H9 (cell line): ENCODE measurements around the gene WASHC2A. TPM values are rescaled to one million over a fixed set of nuclear protein-coding genes. Genes with fewer than 3 reads are reported as not detected.
"Not testable (repeated sequence)": the region's sequence is repeated elsewhere in the genome, so short reads cannot be mapped to it uniquely, and the experiment has no call there.

Source experiments
- DNase-seq: peaks from one replicate; pipeline ENCODE4 v3.0.0-alpha.2; 2017
- H2AFZ ChIP-seq: one replicate; pipeline ENCODE4 v1.6.1; 2013; ENCODE audit warnings: mild to moderate bottlenecking, low read length, control low read depth, moderate library complexity
- H2AK5ac ChIP-seq: 2 replicates; pipeline ENCODE4 v1.6.1; 2013; ENCODE audit warnings: low read length, control low read depth, mixed read lengths; ENCODE audit not compliant: insufficient read length
- H2BK120ac ChIP-seq: one replicate; pipeline ENCODE4 v1.6.1; 2013; ENCODE audit warnings: low read depth, mild to moderate bottlenecking, low read length, control low read depth, inconsistent platforms; ENCODE audit not compliant: poor library complexity, severe bottlenecking
- H2BK12ac ChIP-seq: 2 replicates; pipeline ENCODE4 v1.6.1; 2013; ENCODE audit warnings: low read length, control low read depth, mixed read lengths, low read depth; ENCODE audit not compliant: insufficient read length
- H2BK15ac ChIP-seq: 2 replicates; pipeline ENCODE4 v1.6.1; 2013; ENCODE audit warnings: low read depth, low read length, control low read depth
- H2BK20ac ChIP-seq: one replicate; pipeline ENCODE4 v1.6.1; 2013; ENCODE audit warnings: low read depth, mild to moderate bottlenecking, low read length, control low read depth, inconsistent platforms; ENCODE audit not compliant: poor library complexity, severe bottlenecking
- H2BK5ac ChIP-seq: 2 replicates; pipeline ENCODE4 v1.6.1; 2013; ENCODE audit warnings: low read length, control low read depth, mixed read lengths; ENCODE audit not compliant: insufficient read length
- H3K14ac ChIP-seq: 2 replicates; pipeline ENCODE4 v1.6.1; 2013; ENCODE audit warnings: low read length, control low read depth; ENCODE audit not compliant: insufficient read depth
- H3K18ac ChIP-seq: 2 replicates; pipeline ENCODE4 v1.6.1; 2013; ENCODE audit warnings: low read depth, mild to moderate bottlenecking, mixed read lengths, low read length, control low read depth; ENCODE audit not compliant: insufficient read length
- H3K23ac ChIP-seq: 2 replicates; pipeline ENCODE4 v1.6.1; 2013; ENCODE audit warnings: low read length, control low read depth, mixed read lengths, low read depth; ENCODE audit not compliant: insufficient read length
- H3K23me2 ChIP-seq: 2 replicates; pipeline ENCODE4 v1.6.1; 2013; ENCODE audit warnings: low read depth, mild to moderate bottlenecking, mixed read lengths, low read length, control low read depth; ENCODE audit not compliant: insufficient read length, poor library complexity, severe bottlenecking
- H3K27ac ChIP-seq: 2 replicates; pipeline ENCODE4 v1.5.1; 2013; ENCODE audit warnings: low read length, control low read depth, mixed read lengths, low read depth; ENCODE audit not compliant: insufficient read length
- H3K27me3 ChIP-seq: 2 replicates; pipeline ENCODE4 v1.6.1; 2013; ENCODE audit warnings: low read length, control low read depth, inconsistent platforms; ENCODE audit not compliant: insufficient read depth
- H3K4ac ChIP-seq: 2 replicates; pipeline ENCODE4 v1.6.1; 2013; ENCODE audit warnings: low read depth, mild to moderate bottlenecking, control low read depth, inconsistent platforms, low read length, moderate library complexity
- H3K4me1 ChIP-seq: 2 replicates; pipeline ENCODE4 v1.6.1; 2013; ENCODE audit warnings: low read length, control low read depth, inconsistent platforms; ENCODE audit not compliant: insufficient read depth
- H3K4me2 ChIP-seq: 2 replicates; pipeline ENCODE4 v1.6.1; 2013; ENCODE audit warnings: low read length, control low read depth, mixed read lengths; ENCODE audit not compliant: insufficient read length, insufficient read depth
- H3K56ac ChIP-seq: 2 replicates; pipeline ENCODE4 v1.6.1; 2013; ENCODE audit warnings: low read depth, mild to moderate bottlenecking, mixed read lengths, low read length, control low read depth; ENCODE audit not compliant: insufficient read length
- H3K79me1 ChIP-seq: 2 replicates; pipeline ENCODE4 v1.6.1; 2013; ENCODE audit warnings: low read depth, mild to moderate bottlenecking, moderate library complexity, low read length, control low read depth, inconsistent platforms; ENCODE audit not compliant: insufficient read depth, poor library complexity, severe bottlenecking
- H3K79me2 ChIP-seq: 2 replicates; pipeline ENCODE4 v1.6.1; 2013; ENCODE audit warnings: low read length, control low read depth, inconsistent platforms; ENCODE audit not compliant: insufficient read depth
- H3K9ac ChIP-seq: 2 replicates; pipeline ENCODE4 v1.6.1; 2013; ENCODE audit warnings: low read length, control low read depth, mixed read lengths; ENCODE audit not compliant: insufficient read length; ENCODE audit errors: extremely low read depth
- H3K9me3 ChIP-seq: one replicate; pipeline ENCODE4 v1.6.1; 2013; ENCODE audit warnings: low read depth, low read length, inconsistent platforms; ENCODE audit not compliant: control insufficient read depth
- H3T11ph ChIP-seq: one replicate; pipeline ENCODE4 v1.6.1; 2013; ENCODE audit warnings: mild to moderate bottlenecking, low read length, control low read depth, inconsistent platforms
- H4K20me1 ChIP-seq: one replicate; pipeline ENCODE4 v1.6.1; 2013; ENCODE audit not compliant: control insufficient read depth, insufficient read length, insufficient read depth
- H4K5ac ChIP-seq: 2 replicates; pipeline ENCODE4 v1.6.1; 2013; ENCODE audit warnings: low read depth, mild to moderate bottlenecking, mixed read lengths, low read length, control low read depth; ENCODE audit not compliant: insufficient read length
- H4K8ac ChIP-seq: replicated peaks from 2 replicates; pipeline ENCODE4 v1.6.1; 2013; ENCODE audit warnings: low read length, control low read depth, mixed read lengths, low read depth; ENCODE audit not compliant: insufficient read length
- H4K91ac ChIP-seq: 2 replicates; pipeline ENCODE4 v1.6.1; 2013; ENCODE audit warnings: low read depth, mild to moderate bottlenecking, moderate library complexity, mixed read lengths, low read length, control low read depth; ENCODE audit not compliant: insufficient read length
- H3K27ac Mint-ChIP-seq, 3 experiments: 2 replicates in 2 of 3; 3 replicates in 1 of 3; pipeline ENCODE4 v1.8.0; 2020 to 2021; ENCODE audit warnings: mixed read lengths in 3 of 3, mild to moderate bottlenecking in 1 of 3, moderate library complexity in 1 of 3
- H3K27me3 Mint-ChIP-seq: 2 replicates; pipeline ENCODE4 v1.8.0; 2021; ENCODE audit warnings: low read depth, mild to moderate bottlenecking, moderate library complexity, mixed read lengths
- H3K36me3 Mint-ChIP-seq, 3 experiments: 2 replicates in 2 of 3; 3 replicates in 1 of 3; pipeline ENCODE4 v1.8.0; 2020 to 2021; ENCODE audit warnings: low read depth in 3 of 3, mixed read lengths in 3 of 3; ENCODE audit not compliant: insufficient read depth in 1 of 3
- H3K4me1 Mint-ChIP-seq, 2 experiments: 2 replicates each; pipeline ENCODE4 v1.8.0; 2020; ENCODE audit warnings: mixed read lengths in 2 of 2
- H3K4me3 Mint-ChIP-seq, 2 experiments: 2 replicates in 1 of 2; 3 replicates in 1 of 2; pipeline ENCODE4 v1.8.0; 2020 to 2021; ENCODE audit warnings: mild to moderate bottlenecking in 2 of 2, mixed read lengths in 2 of 2, moderate library complexity in 1 of 2
- H3K9me3 Mint-ChIP-seq, 2 experiments: 2 replicates in 1 of 2; 3 replicates in 1 of 2; pipeline ENCODE4 v1.8.0; 2020; ENCODE audit warnings: mild to moderate bottlenecking in 2 of 2, mixed read lengths in 2 of 2, moderate library complexity in 1 of 2
- WGBS: extraction: QIAGEN DNeasy Blood & Tissue Kit; methylation state at CpG from one replicate; pipeline ENCODE4 v1.1.7; 2013; ENCODE audit warnings: missing lambda C conversion rate, low lambda C conversion rate, mixed read lengths; ENCODE audit not compliant: insufficient read length; ENCODE audit errors: extremely low coverage; 5-methylcytosine and 5-hydroxymethylcytosine counted together
- total RNA-seq: library from RNA; stranded (reverse); gene quantifications from 2 replicates; pipeline ENCODE4 v1.2.1, GENCODE V29; 2021
- TF ChIP-seq, protein P1 (sequence below): fragments of 200-600 bp; sonication (generic); conservative IDR thresholded peaks from 3 replicates; pipeline ENCODE4 v1.8.0; 2021; ENCODE audit warnings: antibody characterized with exemption, mild to moderate bottlenecking

The WASHC2A gene
- total RNA-seq, 1 experiment from 2014 or later = 32.1 TPM

DNA sequence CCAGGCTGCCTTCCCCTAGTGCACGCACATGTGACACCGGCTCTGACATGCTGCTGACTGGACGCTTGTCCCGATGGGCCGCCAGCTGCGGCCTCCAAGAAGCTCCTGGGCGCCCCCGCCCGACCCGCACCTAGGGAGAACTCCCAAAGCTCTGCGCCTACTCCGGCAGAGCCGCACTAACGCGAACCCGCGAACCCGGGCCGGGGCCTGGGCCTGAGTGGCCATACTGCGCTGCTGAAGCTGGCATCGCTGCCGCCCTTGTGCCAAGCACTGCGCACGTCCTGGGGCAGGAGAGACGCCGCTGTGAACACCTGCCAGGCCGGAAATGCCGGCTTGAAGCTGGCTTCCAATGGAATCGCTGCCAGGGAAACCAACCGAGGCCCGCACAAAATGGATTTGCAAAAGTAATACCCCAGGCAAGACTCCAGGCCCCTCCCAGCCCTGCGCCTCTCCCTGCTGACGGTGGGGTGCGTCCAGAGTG, 85.1 kb downstream of the WASHC2A start:
- H3K36me3 Mint-ChIP-seq = no peaks in the 10 kb centered on the region
- Histone ChIP-seq H3K9ac (no peak overlapping the region), H4K20me1 (no peaks in the 10 kb centered on the region), H3K27ac (no peak overlapping the region), H4K91ac (no peak overlapping the region), H2AK5ac (no peak overlapping the region), H3K4ac (no peak overlapping the region), H2AFZ (no peak overlapping the region), H4K8ac (no peak overlapping the region), H3K23ac (no peak overlapping the region), H2BK12ac (no peak overlapping the region), H3K23me2 (no peaks in the 10 kb centered on the region), H3K27me3 (no peaks in the 10 kb centered on the region), H3K9me3 (no peaks in the 10 kb centered on the region), H4K5ac (no peak overlapping the region), H2BK120ac (no peak overlapping the region), H3K79me2 (no peaks in the 10 kb centered on the region), H3K56ac (no peak overlapping the region), H3T11ph (no peak overlapping the region), H3K4me1 (no peaks in the 10 kb centered on the region), H2BK20ac (no peak overlapping the region), H2BK5ac (no peak overlapping the region), H3K14ac (no peak overlapping the region), H3K18ac (no peak overlapping the region), H3K79me1 (no peaks in the 10 kb centered on the region), H3K4me2 (no peak overlapping the region), H2BK15ac (no peak overlapping the region)
- H3K9me3 Mint-ChIP-seq = no peaks in the 10 kb centered on the region; a peak in 1 of 5 replicates
- H3K27me3 Mint-ChIP-seq = peaks cover 11% of the 10 kb centered on the region
- no CpG with 5 or more reads among the region's 34 CpGs for WGBS
- H3K27ac Mint-ChIP-seq = no peak overlapping the region
- no peaks in the 10 kb centered on the region for H3K4me1 Mint-ChIP-seq
- no peak overlapping the region for H3K4me3 Mint-ChIP-seq
- TF ChIP-seq, protein P1, sequence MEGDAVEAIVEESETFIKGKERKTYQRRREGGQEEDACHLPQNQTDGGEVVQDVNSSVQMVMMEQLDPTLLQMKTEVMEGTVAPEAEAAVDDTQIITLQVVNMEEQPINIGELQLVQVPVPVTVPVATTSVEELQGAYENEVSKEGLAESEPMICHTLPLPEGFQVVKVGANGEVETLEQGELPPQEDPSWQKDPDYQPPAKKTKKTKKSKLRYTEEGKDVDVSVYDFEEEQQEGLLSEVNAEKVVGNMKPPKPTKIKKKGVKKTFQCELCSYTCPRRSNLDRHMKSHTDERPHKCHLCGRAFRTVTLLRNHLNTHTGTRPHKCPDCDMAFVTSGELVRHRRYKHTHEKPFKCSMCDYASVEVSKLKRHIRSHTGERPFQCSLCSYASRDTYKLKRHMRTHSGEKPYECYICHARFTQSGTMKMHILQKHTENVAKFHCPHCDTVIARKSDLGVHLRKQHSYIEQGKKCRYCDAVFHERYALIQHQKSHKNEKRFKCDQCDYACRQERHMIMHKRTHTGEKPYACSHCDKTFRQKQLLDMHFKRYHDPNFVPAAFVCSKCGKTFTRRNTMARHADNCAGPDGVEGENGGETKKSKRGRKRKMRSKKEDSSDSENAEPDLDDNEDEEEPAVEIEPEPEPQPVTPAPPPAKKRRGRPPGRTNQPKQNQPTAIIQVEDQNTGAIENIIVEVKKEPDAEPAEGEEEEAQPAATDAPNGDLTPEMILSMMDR = no peak
- DNase-seq = peak; percentile 80

DNA sequence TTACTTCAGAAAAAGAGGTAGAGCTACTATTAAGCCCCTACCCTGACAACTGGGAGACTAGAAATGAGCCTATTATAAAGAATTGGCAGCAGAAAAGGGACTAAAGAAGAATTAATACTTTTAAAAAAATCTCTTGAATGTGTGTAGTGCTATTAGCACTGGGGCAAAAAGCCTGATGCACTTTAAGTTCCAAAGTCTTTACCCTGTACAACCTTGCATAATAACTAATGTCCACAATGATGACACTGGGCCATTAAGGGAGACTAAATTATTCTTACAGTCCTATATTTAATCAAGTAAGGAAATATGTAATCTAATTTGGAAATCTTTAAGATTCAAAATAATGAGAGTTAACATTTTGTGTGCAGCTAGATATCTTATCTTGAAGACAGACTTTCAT, 90.1 kb downstream of the WASHC2A start:
- H4K20me1 ChIP-seq, H3K4me3 Mint-ChIP-seq, H2BK20ac ChIP-seq, H3K27ac ChIP-seq, H3K4me1 Mint-ChIP-seq, H3K4me2 ChIP-seq, H2AK5ac ChIP-seq, H3K14ac ChIP-seq, H3T11ph ChIP-seq, H3K9me3 ChIP-seq, H3K4me1 ChIP-seq, H4K91ac ChIP-seq, H2BK12ac ChIP-seq, H2AFZ ChIP-seq, H3K79me1 ChIP-seq, H3K23me2 ChIP-seq, H2BK5ac ChIP-seq, H3K9ac ChIP-seq, H3K4ac ChIP-seq, H3K79me2 ChIP-seq, H3K18ac ChIP-seq, H2BK120ac ChIP-seq, DNase-seq, H4K5ac ChIP-seq, H4K8ac ChIP-seq, H3K23ac ChIP-seq, H3K56ac ChIP-seq, H3K36me3 Mint-ChIP-seq, H3K27me3 Mint-ChIP-seq, H2BK15ac ChIP-seq, H3K9me3 Mint-ChIP-seq, H3K27me3 ChIP-seq, H3K27ac Mint-ChIP-seq: not testable (repeated sequence)
